Stimulated activated CD4-positive, alpha-beta T cell treated with anti-CD3 and anti-CD28 coated beads, Interleukin-2, amount 100 ng/mL, for 4 hours (primary cell): ENCODE data around the gene RIT1.

ENCODE experiments used
- DNase-seq: peaks from one replicate; pipeline ENCODE4 v3.0.0-alpha.2; 2020; ENCODE audit warnings: low read depth

Gene RIT1

GRCh38 chr1:155892796-155893195 is 18.4 kb downstream of the RIT1 start:
- no peak for DNase-seq

- DNase-seq, result no peak
These were observed 20.9 kb downstream of the RIT1 start for GRCh38 chr1:155890251-155890650.

GRCh38 chr1:155889566-155889965 is 21.6 kb downstream of the RIT1 start:
- no peak for DNase-seq

- DNase-seq, result no peak
These were observed 22.7 kb downstream of the RIT1 start for GRCh38 chr1:155888481-155888880.

GRCh38 chr1:155884982-155885381 is 26.2 kb downstream of the RIT1 start:
- DNase-seq, result no peak

GRCh38 chr1:155884031-155884960 is 26.9 kb downstream of the RIT1 start:
- no peak for DNase-seq

GRCh38 chr1:155882766-155883165 is 28.4 kb downstream of the RIT1 start:
- no peak for DNase-seq

GRCh38 chr1:155882235-155882634 is 28.9 kb downstream of the RIT1 start:
- no peak for DNase-seq

GRCh38 chr1:155880950-155881349 is 30.2 kb downstream of the RIT1 start:
- no peak for DNase-seq

- no peak for DNase-seq
These were observed 30.9 kb downstream of the RIT1 start for GRCh38 chr1:155880251-155880650.

GRCh38 chr1:155877945-155878344 is 33.2 kb downstream of the RIT1 start:
- no peak for DNase-seq

- no peak for DNase-seq
These were observed 37.3 kb downstream of the RIT1 start for GRCh38 chr1:155873860-155874259.

- no peak for DNase-seq
These were observed 38.6 kb downstream of the RIT1 start for GRCh38 chr1:155872527-155872926.

- no peak for DNase-seq
These were observed 39.8 kb downstream of the RIT1 start for GRCh38 chr1:155871390-155871789.

GRCh38 chr1:155867766-155868165 is 43.4 kb downstream of the RIT1 start:
- DNase-seq, result no peak

- no peak for DNase-seq
These were observed 46.8 kb downstream of the RIT1 start for GRCh38 chr1:155864393-155864792.

GRCh38 chr1:155861896-155862295 is 49.3 kb downstream of the RIT1 start:
- DNase-seq, result no peak

- no peak for DNase-seq
These were observed 50.1 kb downstream of the RIT1 start for GRCh38 chr1:155860970-155861510.

- no peak for DNase-seq
These were observed 51.0 kb downstream of the RIT1 start for GRCh38 chr1:155859881-155860871.

- peak; percentile 93 for DNase-seq
These were observed 51.8 kb downstream of the RIT1 start, which contains the start of gene SYT11 for GRCh38 chr1:155859234-155859829. SYT11 (plus strand) TSS chr1:155859567; CDS start chr1:155859762, 195 bp downstream.

GRCh38 chr1:155858800-155859233 is 52.3 kb downstream of the RIT1 start:
- no peak for DNase-seq
